ENCODE data around the gene HSPA4L.

Gene HSPA4L

GRCh38 chr4:127809173-127809800 lies 27.2 kb downstream of the HSPA4L start:
- peak; percentile 25 for TF ChIP-seq CTCF (IDR thresholded peaks at IDR 0.05; ENCODE audit: low read length, missing control alignments)
- DNase-seq (ENCODE audit: low read depth), result peak; percentile 33

GRCh38 chr4:127810551-127810950 lies 28.4 kb downstream of the HSPA4L start:
- H3K4me3 ChIP-seq (replicated peaks; ENCODE audit: low read depth, low read length), result no peak overlapping the region
- no peak for TF ChIP-seq CTCF (IDR thresholded peaks at IDR 0.05; ENCODE audit: low read length, missing control alignments)
- no peak for DNase-seq (ENCODE audit: low read depth)

More at GRCh38 chr4:127809173-127809800, 27.2 kb downstream of the HSPA4L start:
- H3K4me3 ChIP-seq (replicated peaks; ENCODE audit: low read depth, low read length), result no peak overlapping the region

GRCh38 chr4:127822430-127822829 lies 40.3 kb downstream of the HSPA4L start:
- DNase-seq (ENCODE audit: low read depth), result no peak
- H3K4me3 ChIP-seq (replicated peaks; ENCODE audit: low read depth, low read length), result no peak overlapping the region
- TF ChIP-seq CTCF (IDR thresholded peaks at IDR 0.05; ENCODE audit: low read length, missing control alignments), result no peak

- H3K4me3 ChIP-seq (replicated peaks; ENCODE audit: low read depth, low read length), result no peak overlapping the region
- TF ChIP-seq CTCF (IDR thresholded peaks at IDR 0.05; ENCODE audit: low read length, missing control alignments), result no peak
- no peak for DNase-seq (ENCODE audit: low read depth)
Measured at GRCh38 chr4:127828121-127828520, 46.0 kb downstream of the HSPA4L start.

GRCh38 chr4:127829014-127829413 lies 46.9 kb downstream of the HSPA4L start:
- TF ChIP-seq CTCF (IDR thresholded peaks at IDR 0.05; ENCODE audit: low read length, missing control alignments), result no peak
- DNase-seq (ENCODE audit: low read depth), result no peak
- no peak overlapping the region for H3K4me3 ChIP-seq (replicated peaks; ENCODE audit: low read depth, low read length)

GRCh38 chr4:127832585-127832984 lies 50.5 kb downstream of the HSPA4L start:
- no peak for TF ChIP-seq CTCF (IDR thresholded peaks at IDR 0.05; ENCODE audit: low read length, missing control alignments)
- no peak overlapping the region for H3K4me3 ChIP-seq (replicated peaks; ENCODE audit: low read depth, low read length)
- DNase-seq (ENCODE audit: low read depth), result no peak
